Astrocyte (in vitro differentiated cells and primary cell): Measurements from ENCODE around the gene OFD1. TPM values are rescaled to one million over a fixed set of nuclear protein-coding genes. Genes with fewer than 3 reads are reported as not detected.

ENCODE experiments used
- DNase-seq: peaks from one replicate; pipeline ENCODE4 v3.0.0-alpha.2; 2010; ENCODE audit warnings: low read depth
- FAIRE-seq: peaks from 2 replicates; lab custom pipeline; 2011; peaks lifted over from hg19 to GRCh38; lab: Jason Lieb, UNC
- H2AFZ ChIP-seq: 2 replicates; pipeline ENCODE4 v1.6.0; 2012; ENCODE audit warnings: low read depth, low read length, inconsistent platforms
- H3K27ac ChIP-seq: 2 replicates; pipeline ENCODE4 v1.5.1; 2011; ENCODE audit warnings: low read depth, low read length, inconsistent platforms
- H3K27me3 ChIP-seq: 2 replicates; pipeline ENCODE4 v1.6.0; 2011; ENCODE audit warnings: low read length, inconsistent platforms; ENCODE audit not compliant: insufficient read depth
- H3K36me3 ChIP-seq: 2 replicates; pipeline ENCODE4 v1.5.1; 2011; ENCODE audit warnings: low read length, inconsistent platforms; ENCODE audit not compliant: insufficient read depth
- H3K4me1 ChIP-seq: 2 replicates; pipeline ENCODE4 v1.5.1; 2011; ENCODE audit warnings: low read length, inconsistent platforms; ENCODE audit not compliant: insufficient read depth
- H3K4me2 ChIP-seq: 2 replicates; pipeline ENCODE4 v1.6.0; 2012; ENCODE audit warnings: low read length, inconsistent platforms
- H3K4me3 ChIP-seq: 2 replicates; pipeline ENCODE4 v1.5.1; 2011; ENCODE audit warnings: low read depth, mild to moderate bottlenecking, low read length, inconsistent platforms; ENCODE audit not compliant: insufficient read depth
- H3K79me2 ChIP-seq: 2 replicates; pipeline ENCODE4 v1.6.0; 2012; ENCODE audit warnings: mild to moderate bottlenecking, low read length, inconsistent platforms; ENCODE audit not compliant: insufficient read depth
- H3K9ac ChIP-seq: 2 replicates; pipeline ENCODE4 v1.6.0; 2012; ENCODE audit warnings: mild to moderate bottlenecking, low read length, inconsistent platforms
- H3K9me3 ChIP-seq: 2 replicates; pipeline ENCODE4 v1.5.1; 2012; ENCODE audit warnings: low read depth, mild to moderate bottlenecking, low read length, inconsistent platforms; ENCODE audit not compliant: insufficient read depth
- H4K20me1 ChIP-seq: 2 replicates; pipeline ENCODE4 v1.6.0; 2012; ENCODE audit warnings: low read length, inconsistent platforms; ENCODE audit not compliant: insufficient read depth
- H3K27ac Mint-ChIP-seq: one replicate; pipeline ENCODE4 v1.8.0; 2021; ENCODE audit warnings: mild to moderate bottlenecking, mixed read lengths; ENCODE audit not compliant: unreplicated experiment
- H3K27me3 Mint-ChIP-seq: one replicate; pipeline ENCODE4 v1.8.0; 2021; ENCODE audit warnings: low read depth, mixed read lengths; ENCODE audit not compliant: unreplicated experiment
- H3K36me3 Mint-ChIP-seq: one replicate; pipeline ENCODE4 v1.8.0; 2021; ENCODE audit warnings: low read depth, mixed read lengths; ENCODE audit not compliant: unreplicated experiment
- H3K4me1 Mint-ChIP-seq: one replicate; pipeline ENCODE4 v1.8.0; 2021; ENCODE audit warnings: low read depth, mixed read lengths; ENCODE audit not compliant: unreplicated experiment
- H3K4me3 Mint-ChIP-seq: one replicate; pipeline ENCODE4 v1.8.0; 2021; ENCODE audit warnings: mild to moderate bottlenecking, moderate library complexity, mixed read lengths; ENCODE audit not compliant: unreplicated experiment
- H3K9me3 Mint-ChIP-seq: one replicate; pipeline ENCODE4 v1.8.0; 2021; ENCODE audit warnings: mild to moderate bottlenecking, mixed read lengths; ENCODE audit not compliant: unreplicated experiment
- CTCF ChIP-seq: IDR thresholded peaks from 2 replicates; pipeline ENCODE4 v1.5.1; 2011; ENCODE audit warnings: low read depth, mild to moderate bottlenecking, inconsistent platforms, low read length, moderate library complexity; ENCODE audit not compliant: insufficient read depth
- EZH2 ChIP-seq: IDR thresholded peaks from 2 replicates; pipeline ENCODE4 v1.6.1; 2012; ENCODE audit warnings: mild to moderate bottlenecking, low read length, inconsistent platforms; ENCODE audit not compliant: insufficient read depth
- total RNA-seq: library from RNA; stranded (reverse); gene quantifications from 2 replicates; pipeline ENCODE4 v1.2.1, GENCODE V29; 2021

Gene OFD1
- total RNA-seq, 1 donor from 2014 or later, result 22.0 TPM

- FAIRE-seq, result peak; percentile 93
- Mint-ChIP-seq H3K4me1 (peaks cover 9% of the 10 kb centered on the region), H3K27ac (peak overlapping the region; percentile 53)
These were observed 8.0 kb downstream of the OFD1 start for GRCh38 chrX:13742397-13743176.

DNA sequence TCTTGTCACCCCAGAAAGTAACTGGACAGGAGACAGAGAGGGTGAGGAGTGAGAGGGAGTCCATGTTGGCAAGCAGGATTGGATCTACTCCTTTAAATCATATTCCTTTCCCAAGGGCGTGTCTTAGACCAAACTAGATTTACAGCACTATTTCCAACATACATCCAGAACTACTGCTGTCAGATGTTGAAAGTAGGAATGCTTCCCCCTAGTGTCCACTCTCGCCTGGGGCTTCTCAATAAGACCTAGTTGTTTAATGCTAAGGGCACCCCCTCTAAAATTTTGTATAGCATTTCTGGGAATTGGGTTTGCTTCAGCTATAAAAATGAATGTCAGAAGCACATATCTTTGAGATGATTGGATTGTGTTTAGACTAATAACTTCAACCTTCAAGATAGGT lies 13.3 kb downstream of the OFD1 start:
- Mint-ChIP-seq H3K27me3 (no peaks in the 10 kb centered on the region), H3K27ac (no peak overlapping the region), H3K4me3 (no peak overlapping the region), H3K4me1 (peaks cover 5% of the 10 kb centered on the region), H3K9me3 (no peaks in the 10 kb centered on the region), H3K36me3 (no peaks in the 10 kb centered on the region)
- no peak overlapping the region for H2AFZ ChIP-seq
- DNase-seq (peak; percentile 42), FAIRE-seq (peak; percentile 99)
- H3K27me3 ChIP-seq, result no peaks in the 10 kb centered on the region
- no peak overlapping the region for H3K4me3 ChIP-seq
- H3K36me3 ChIP-seq, result peaks cover 6% of the 10 kb centered on the region
- no peaks in the 10 kb centered on the region for H3K79me2 ChIP-seq
- TF ChIP-seq CTCF, result peak; percentile 47
- no peak for TF ChIP-seq EZH2
- H3K27ac ChIP-seq, result no peak overlapping the region
- no peaks in the 10 kb centered on the region for H3K9me3 ChIP-seq
- H3K4me2 ChIP-seq, result no peak overlapping the region
- no peaks in the 10 kb centered on the region for H3K4me1 ChIP-seq
- no peak overlapping the region for H3K9ac ChIP-seq
- no peaks in the 10 kb centered on the region for H4K20me1 ChIP-seq

More at GRCh38 chrX:13742397-13743176, 8.0 kb downstream of the OFD1 start:
- Histone ChIP-seq H3K36me3 (peaks cover 2% of the 10 kb centered on the region), H3K9me3 (no peaks in the 10 kb centered on the region), H2AFZ (no peak overlapping the region), H3K27me3 (no peaks in the 10 kb centered on the region), H3K4me2 (no peak overlapping the region), H4K20me1 (no peaks in the 10 kb centered on the region), H3K9ac (no peak overlapping the region), H3K79me2 (no peaks in the 10 kb centered on the region), H3K4me3 (no peak overlapping the region), H3K4me1 (no peaks in the 10 kb centered on the region), H3K27ac (no peak overlapping the region)
- TF ChIP-seq EZH2 (no peak), CTCF (no peak)
- DNase-seq, result no peak
- H3K27me3 Mint-ChIP-seq, result no peaks in the 10 kb centered on the region
- H3K9me3 Mint-ChIP-seq, result no peaks in the 10 kb centered on the region
- no peak overlapping the region for H3K4me3 Mint-ChIP-seq
- H3K36me3 Mint-ChIP-seq, result no peaks in the 10 kb centered on the region

GRCh38 chrX:13748486-13748885 lies 13.9 kb downstream of the OFD1 start:
- peak overlapping the region; percentile 18 for H3K27ac ChIP-seq
- no peaks in the 10 kb centered on the region for H3K9me3 ChIP-seq
- no peaks in the 10 kb centered on the region for H3K4me1 ChIP-seq
- H3K4me3 Mint-ChIP-seq, result no peak overlapping the region
- no peaks in the 10 kb centered on the region for H3K27me3 ChIP-seq
- H3K79me2 ChIP-seq, result no peaks in the 10 kb centered on the region
- no peak overlapping the region for H3K4me2 ChIP-seq
- H3K36me3 ChIP-seq, result peaks cover 6% of the 10 kb centered on the region
- DNase-seq (no peak), FAIRE-seq (peak; percentile 77)
- H3K27ac Mint-ChIP-seq, result no peak overlapping the region
- peaks cover 5% of the 10 kb centered on the region for H3K4me1 Mint-ChIP-seq
- H2AFZ ChIP-seq, result no peak overlapping the region
- no peaks in the 10 kb centered on the region for H3K27me3 Mint-ChIP-seq
- TF ChIP-seq EZH2 (no peak), CTCF (no peak)
- no peaks in the 10 kb centered on the region for H3K9me3 Mint-ChIP-seq
- no peak overlapping the region for H3K4me3 ChIP-seq
- no peaks in the 10 kb centered on the region for H4K20me1 ChIP-seq
- no peaks in the 10 kb centered on the region for H3K36me3 Mint-ChIP-seq
- H3K9ac ChIP-seq, result peak overlapping the region; percentile 28
